Uterus (tissue), 4 donors: Measurements from ENCODE around the gene MCM5. TPM values are rescaled to one million over a fixed set of nuclear protein-coding genes. Genes with fewer than 3 reads are reported as not detected.

Experiments used
- DNase-seq, 2 donors: peaks; one replicate each; pipeline ENCODE4 v3.0.0-alpha.2; 2019 to 2020
- H3K27ac ChIP-seq, 2 donors: fragments of 200-600 bp; sonication (generic); 1 replicate in 1 of 2; 2 replicates in 1 of 2; pipeline ENCODE4 v1.5.1; 2016 to 2018
- H3K27me3 ChIP-seq, 2 donors: fragments of 200-600 bp; sonication (generic); one replicate each; pipeline ENCODE4 v1.5.1; 2018 to 2019; ENCODE audit warnings: control low read depth in 1 of 2
- H3K36me3 ChIP-seq, 2 donors: fragments of 200-600 bp; sonication (generic); one replicate each; pipeline ENCODE4 v1.5.1; 2019; ENCODE audit warnings: control low read depth in 1 of 2
- H3K4me1 ChIP-seq, 2 donors: fragments of 200-600 bp; sonication (generic); one replicate each; pipeline ENCODE4 v1.5.1; 2018 to 2019; ENCODE audit warnings: control low read depth in 1 of 2
- H3K4me3 ChIP-seq, 2 donors: fragments of 200-600 bp; sonication (generic); 1 replicate in 1 of 2; 2 replicates in 1 of 2; pipeline ENCODE4 v1.5.1; 2018 to 2019; ENCODE audit warnings: mild to moderate bottlenecking in 1 of 2
- H3K9me3 ChIP-seq, 2 donors: fragments of 200-600 bp; sonication (generic); one replicate each; pipeline ENCODE4 v1.5.1; 2019; ENCODE audit warnings: control low read depth in 1 of 2
- POLR2A ChIP-seq, 2 donors: fragments of 450-650 bp; IDR thresholded peaks; one replicate each; pipeline ENCODE4 v1.6.1; 2016; ENCODE audit warnings: antibody characterized with exemption in 2 of 2, mild to moderate bottlenecking in 1 of 2, moderate library complexity in 1 of 2
- intact Hi-C: fragments of 100-400 bp; cut with DNase I; formaldehyde crosslinking; loops from one replicate; pipeline ENCODE4 v1.15.1; 2023; ENCODE audit warnings: low total_unique reads
- total RNA-seq, 4 donors: library from RNA; depleted of rRNA in 3 of 4; stranded (reverse); fragments of >200 nt in 3 of 4; gene quantifications; one replicate each; pipeline versions ENCODE4 v1.1.0 to v1.2.4, GENCODE V29; 2014 to 2023
- TF ChIP-seq, protein P1 (sequence below), 4 experiments: fragments of 200-600 bp in 2 of 4; fragments of 450-650 bp in 2 of 4; sonication (generic) in 2 of 4; IDR thresholded peaks; one replicate each; pipeline ENCODE4 v1.5.1; 2016 to 2019; ENCODE audit warnings: antibody characterized with exemption in 4 of 4, mild to moderate bottlenecking in 2 of 4, moderate library complexity in 1 of 4
- donor health status: DM: yes; HTN: yes; CAD: no.

MCM5 gene
- total RNA-seq, 4 donors from 2014 or later: 15.9 to 60.6 (median 40.3) TPM

- TF ChIP-seq, protein P1, sequence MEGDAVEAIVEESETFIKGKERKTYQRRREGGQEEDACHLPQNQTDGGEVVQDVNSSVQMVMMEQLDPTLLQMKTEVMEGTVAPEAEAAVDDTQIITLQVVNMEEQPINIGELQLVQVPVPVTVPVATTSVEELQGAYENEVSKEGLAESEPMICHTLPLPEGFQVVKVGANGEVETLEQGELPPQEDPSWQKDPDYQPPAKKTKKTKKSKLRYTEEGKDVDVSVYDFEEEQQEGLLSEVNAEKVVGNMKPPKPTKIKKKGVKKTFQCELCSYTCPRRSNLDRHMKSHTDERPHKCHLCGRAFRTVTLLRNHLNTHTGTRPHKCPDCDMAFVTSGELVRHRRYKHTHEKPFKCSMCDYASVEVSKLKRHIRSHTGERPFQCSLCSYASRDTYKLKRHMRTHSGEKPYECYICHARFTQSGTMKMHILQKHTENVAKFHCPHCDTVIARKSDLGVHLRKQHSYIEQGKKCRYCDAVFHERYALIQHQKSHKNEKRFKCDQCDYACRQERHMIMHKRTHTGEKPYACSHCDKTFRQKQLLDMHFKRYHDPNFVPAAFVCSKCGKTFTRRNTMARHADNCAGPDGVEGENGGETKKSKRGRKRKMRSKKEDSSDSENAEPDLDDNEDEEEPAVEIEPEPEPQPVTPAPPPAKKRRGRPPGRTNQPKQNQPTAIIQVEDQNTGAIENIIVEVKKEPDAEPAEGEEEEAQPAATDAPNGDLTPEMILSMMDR (IDR thresholded peaks at IDR 0.05): no peak
- TF ChIP-seq POLR2A (IDR thresholded peaks at IDR 0.05): no peak
- no peaks in the 10 kb centered on the region for H3K36me3 ChIP-seq
- DNase-seq: no peak
- H3K27me3 ChIP-seq: no peaks in the 10 kb centered on the region
- intact Hi-C loops: no loop called here
- no peaks in the 10 kb centered on the region for H3K9me3 ChIP-seq
- H3K4me1 ChIP-seq: no peaks in the 10 kb centered on the region
- H3K27ac ChIP-seq: no peak overlapping the region
- no peak overlapping the region for H3K4me3 ChIP-seq
These were observed 11.2 kb downstream of the MCM5 start for GRCh38 chr22:35411102-35411501.

DNA sequence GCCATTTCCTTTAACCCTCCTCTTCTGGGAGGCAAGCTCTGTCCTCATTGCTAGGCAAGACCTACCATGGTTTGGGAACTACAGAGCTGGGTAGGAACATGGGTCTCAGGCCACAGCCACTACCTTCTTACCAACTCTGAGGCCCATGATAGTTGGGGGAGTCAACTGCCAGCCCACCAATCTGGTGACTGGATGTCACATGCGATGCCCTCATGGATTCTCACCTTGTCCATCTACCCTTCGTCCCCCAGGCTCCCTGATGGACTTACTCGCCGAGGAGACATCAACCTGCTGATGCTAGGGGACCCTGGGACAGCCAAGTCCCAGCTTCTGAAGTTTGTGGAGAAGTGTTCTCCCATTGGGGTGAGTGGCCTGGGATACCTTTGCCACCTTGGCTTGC is 13.7 kb downstream of the MCM5 start:
- H3K27me3 ChIP-seq: no peaks in the 10 kb centered on the region
- no peak for DNase-seq
- H3K4me1 ChIP-seq: no peaks in the 10 kb centered on the region
- TF ChIP-seq POLR2A (IDR thresholded peaks at IDR 0.05): no peak
- TF ChIP-seq, protein P1 (IDR thresholded peaks at IDR 0.05): no peak
- no peaks in the 10 kb centered on the region for H3K9me3 ChIP-seq
- no peak overlapping the region for H3K4me3 ChIP-seq
- intact Hi-C loops: no loop called here
- H3K36me3 ChIP-seq: no peaks in the 10 kb centered on the region
- H3K27ac ChIP-seq: no peak overlapping the region

GRCh38 chr22:35417606-35418005 is 17.7 kb downstream of the MCM5 start:
- intact Hi-C loops: no loop called here
- H3K4me1 ChIP-seq: no peaks in the 10 kb centered on the region
- H3K27me3 ChIP-seq: no peaks in the 10 kb centered on the region
- no peak for DNase-seq
- TF ChIP-seq POLR2A (IDR thresholded peaks at IDR 0.05): no peak
- TF ChIP-seq, protein P1 (IDR thresholded peaks at IDR 0.05): no peak
- H3K4me3 ChIP-seq: no peak overlapping the region
- no peaks in the 10 kb centered on the region for H3K9me3 ChIP-seq
- H3K36me3 ChIP-seq: no peaks in the 10 kb centered on the region
- H3K27ac ChIP-seq: no peak overlapping the region

GRCh38 chr22:35418088-35418487 is 18.1 kb downstream of the MCM5 start:
- Histone ChIP-seq H3K4me1 (no peaks in the 10 kb centered on the region), H3K9me3 (no peaks in the 10 kb centered on the region), H3K27me3 (no peaks in the 10 kb centered on the region), H3K4me3 (no peak overlapping the region), H3K27ac (no peak overlapping the region), H3K36me3 (no peaks in the 10 kb centered on the region)
- no peak for TF ChIP-seq POLR2A (IDR thresholded peaks at IDR 0.05)
- TF ChIP-seq, protein P1 (IDR thresholded peaks at IDR 0.05): no peak
- intact Hi-C loops: no loop called here
- DNase-seq: no peak

DNA sequence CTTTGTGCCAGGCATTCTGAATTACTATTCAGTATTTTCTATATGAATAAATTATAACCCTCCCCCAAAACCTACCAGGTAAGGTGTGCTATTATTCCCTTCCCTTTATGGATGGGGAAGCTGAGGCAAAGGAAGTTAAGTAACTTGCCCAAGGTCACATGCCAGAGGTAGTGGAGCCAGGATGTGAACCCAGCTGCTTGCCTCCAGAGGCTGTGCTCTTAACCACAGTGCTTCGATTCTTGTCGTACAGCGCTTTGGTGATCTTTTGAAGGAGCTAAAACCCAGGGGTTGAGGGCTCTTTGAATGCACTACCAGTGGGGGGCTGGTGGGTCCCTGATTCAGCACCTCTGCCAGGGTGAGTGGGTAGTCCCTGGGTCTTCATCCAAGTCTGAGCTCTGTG is 18.8 kb downstream of the MCM5 start:
- H3K27me3 ChIP-seq: no peaks in the 10 kb centered on the region
- no peak overlapping the region for H3K4me3 ChIP-seq
- H3K27ac ChIP-seq: no peak overlapping the region
- TF ChIP-seq, protein P1 (IDR thresholded peaks at IDR 0.05): no peak
- TF ChIP-seq POLR2A (IDR thresholded peaks at IDR 0.05): no peak
- no peaks in the 10 kb centered on the region for H3K36me3 ChIP-seq
- intact Hi-C loops: no loop called here
- DNase-seq: no peak
- H3K4me1 ChIP-seq: no peaks in the 10 kb centered on the region
- H3K9me3 ChIP-seq: no peaks in the 10 kb centered on the region
